SK-N-SH treated with all-trans-retinoic acid at 6 μM for 48 hours (cell line): ENCODE data around the gene BAG1.

Experiments used
- ATAC-seq: fragments of 200-7000 bp; cut with Tn5 transposase; 3 replicates; pipeline ENCODE4 v1.9.1; 2020; ENCODE audit warnings: mild to moderate bottlenecking, moderate library complexity
- ARNTL ChIP-seq: fragments of 450-650 bp; formaldehyde crosslinking; IDR thresholded peaks from 2 replicates; pipeline ENCODE4 v1.5.0; 2020; ENCODE audit warnings: low read depth, mild to moderate bottlenecking, moderate library complexity, borderline replicate concordance
- BACH2 ChIP-seq: fragments of 250-450 bp; sonication (Bioruptor Pico); IDR thresholded peaks from 2 replicates; pipeline ENCODE4 v1.9.0; 2021; ENCODE audit warnings: mild to moderate bottlenecking, borderline replicate concordance
- CSDC2 ChIP-seq: fragments of 250-450 bp; sonication (Bioruptor Pico); IDR thresholded peaks from 2 replicates; pipeline ENCODE4 v1.5.0; 2020; ENCODE audit warnings: mild to moderate bottlenecking, moderate library complexity
- ESRRG ChIP-seq: fragments of 250-450 bp; sonication (Bioruptor Pico); IDR thresholded peaks from 2 replicates; pipeline ENCODE4 v1.6.1; 2021; ENCODE audit warnings: mild to moderate bottlenecking
- GLIS3 ChIP-seq: fragments of 250-450 bp; sonication (Bioruptor Pico); IDR thresholded peaks from 2 replicates; pipeline ENCODE4 v1.5.0; 2020; ENCODE audit warnings: mild to moderate bottlenecking, moderate library complexity
- ISL1 ChIP-seq: fragments of 250-450 bp; sonication (Bioruptor Pico); IDR thresholded peaks from 2 replicates; pipeline ENCODE4 v2.1.2; 2022; ENCODE audit warnings: mild to moderate bottlenecking, moderate library complexity
- OSR1 ChIP-seq: fragments of 250-450 bp; sonication (Bioruptor Pico); IDR thresholded peaks from 2 replicates; pipeline ENCODE4 v1.8.0; 2022; ENCODE audit warnings: moderate library complexity, mild to moderate bottlenecking, inconsistent platforms
- PATZ1 ChIP-seq: fragments of 250-450 bp; sonication (Bioruptor Pico); IDR thresholded peaks from 2 replicates; pipeline ENCODE4 v1.8.0; 2020; ENCODE audit warnings: mild to moderate bottlenecking, moderate library complexity, borderline replicate concordance
- PPARA ChIP-seq: fragments of 250-450 bp; sonication (Bioruptor Pico); IDR thresholded peaks from 2 replicates; pipeline ENCODE4 v1.5.0; 2020; ENCODE audit warnings: mild to moderate bottlenecking, borderline replicate concordance
- RARB ChIP-seq: fragments of 250-450 bp; sonication (Bioruptor Pico); IDR thresholded peaks from 2 replicates; pipeline ENCODE4 v1.8.0; 2021; ENCODE audit warnings: mild to moderate bottlenecking, moderate library complexity
- SNAI2 ChIP-seq: fragments of 250-450 bp; sonication (Bioruptor Pico); IDR thresholded peaks from 2 replicates; pipeline ENCODE4 v1.5.0; 2020; ENCODE audit warnings: mild to moderate bottlenecking, moderate library complexity
- TCF4 ChIP-seq: fragments of 250-450 bp; sonication (Bioruptor Pico); IDR thresholded peaks from 2 replicates; pipeline ENCODE4 v1.8.0; 2021; ENCODE audit warnings: mild to moderate bottlenecking, moderate library complexity, borderline replicate concordance
- TOX ChIP-seq: fragments of 250-450 bp; sonication (Bioruptor Pico); IDR thresholded peaks from 2 replicates; pipeline ENCODE4 v1.8.0; 2021; ENCODE audit warnings: mild to moderate bottlenecking, moderate library complexity, borderline replicate concordance
- ZC3H10 ChIP-seq: fragments of 250-450 bp; sonication (Bioruptor Pico); IDR thresholded peaks from 2 replicates; pipeline ENCODE4 v1.5.1; 2021; ENCODE audit warnings: mild to moderate bottlenecking, moderate library complexity
- ZFP3 ChIP-seq: fragments of 250-450 bp; sonication (Bioruptor Pico); IDR thresholded peaks from 2 replicates; pipeline ENCODE4 v1.5.0; 2020; ENCODE audit warnings: mild to moderate bottlenecking, moderate library complexity
- ZFP30 ChIP-seq: fragments of 450-650 bp; formaldehyde crosslinking; IDR thresholded peaks from 2 replicates; pipeline ENCODE4 v1.5.0; 2022; ENCODE audit warnings: mild to moderate bottlenecking, moderate library complexity
- ZNF565 ChIP-seq: fragments of 450-650 bp; formaldehyde crosslinking; conservative IDR thresholded peaks from 2 replicates; pipeline ENCODE4 v1.5.0; 2020; ENCODE audit warnings: low read depth, mild to moderate bottlenecking, moderate library complexity
- ZNF70 ChIP-seq: fragments of 450-650 bp; formaldehyde crosslinking; IDR thresholded peaks from 2 replicates; pipeline ENCODE4 v1.5.0; 2020; ENCODE audit warnings: mild to moderate bottlenecking, moderate library complexity
- ZNF8 ChIP-seq: fragments of 450-650 bp; formaldehyde crosslinking; IDR thresholded peaks from 2 replicates; pipeline ENCODE4 v1.5.0; 2020; ENCODE audit warnings: mild to moderate bottlenecking, moderate library complexity
- TF ChIP-seq, protein P1 (sequence below): fragments of 250-450 bp; sonication (Bioruptor Pico); IDR thresholded peaks from 2 replicates; pipeline ENCODE4 v1.5.1; 2021; ENCODE audit warnings: mild to moderate bottlenecking, moderate library complexity
- TF ChIP-seq, protein P2 (sequence below): fragments of 250-450 bp; sonication (Bioruptor Pico); IDR thresholded peaks from 2 replicates; pipeline ENCODE4 v1.5.0; 2020; ENCODE audit warnings: mild to moderate bottlenecking, moderate library complexity
- TF ChIP-seq, protein P3 (sequence below): fragments of 250-450 bp; sonication (Bioruptor Pico); IDR thresholded peaks from 2 replicates; pipeline ENCODE4 v1.8.0; 2021; ENCODE audit warnings: low read depth, mild to moderate bottlenecking, moderate library complexity, borderline replicate concordance

Gene BAG1

GRCh38 chr9:33272061-33272460 lies 7.6 kb upstream of the BAG1 start:
- no peak for TF ChIP-seq ARNTL (CRISPR knock-in tag)
- TF ChIP-seq, protein P1, sequence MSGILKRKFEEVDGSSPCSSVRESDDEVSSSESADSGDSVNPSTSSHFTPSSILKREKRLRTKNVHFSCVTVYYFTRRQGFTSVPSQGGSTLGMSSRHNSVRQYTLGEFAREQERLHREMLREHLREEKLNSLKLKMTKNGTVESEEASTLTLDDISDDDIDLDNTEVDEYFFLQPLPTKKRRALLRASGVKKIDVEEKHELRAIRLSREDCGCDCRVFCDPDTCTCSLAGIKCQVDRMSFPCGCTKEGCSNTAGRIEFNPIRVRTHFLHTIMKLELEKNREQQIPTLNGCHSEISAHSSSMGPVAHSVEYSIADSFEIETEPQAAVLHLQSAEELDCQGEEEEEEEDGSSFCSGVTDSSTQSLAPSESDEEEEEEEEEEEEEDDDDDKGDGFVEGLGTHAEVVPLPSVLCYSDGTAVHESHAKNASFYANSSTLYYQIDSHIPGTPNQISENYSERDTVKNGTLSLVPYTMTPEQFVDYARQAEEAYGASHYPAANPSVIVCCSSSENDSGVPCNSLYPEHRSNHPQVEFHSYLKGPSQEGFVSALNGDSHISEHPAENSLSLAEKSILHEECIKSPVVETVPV (CRISPR knock-in tag), result no peak
- TF ChIP-seq ESRRG (CRISPR knock-in tag), result no peak
- TF ChIP-seq ZNF70 (CRISPR knock-in tag), result no peak
- TF ChIP-seq, protein P2, sequence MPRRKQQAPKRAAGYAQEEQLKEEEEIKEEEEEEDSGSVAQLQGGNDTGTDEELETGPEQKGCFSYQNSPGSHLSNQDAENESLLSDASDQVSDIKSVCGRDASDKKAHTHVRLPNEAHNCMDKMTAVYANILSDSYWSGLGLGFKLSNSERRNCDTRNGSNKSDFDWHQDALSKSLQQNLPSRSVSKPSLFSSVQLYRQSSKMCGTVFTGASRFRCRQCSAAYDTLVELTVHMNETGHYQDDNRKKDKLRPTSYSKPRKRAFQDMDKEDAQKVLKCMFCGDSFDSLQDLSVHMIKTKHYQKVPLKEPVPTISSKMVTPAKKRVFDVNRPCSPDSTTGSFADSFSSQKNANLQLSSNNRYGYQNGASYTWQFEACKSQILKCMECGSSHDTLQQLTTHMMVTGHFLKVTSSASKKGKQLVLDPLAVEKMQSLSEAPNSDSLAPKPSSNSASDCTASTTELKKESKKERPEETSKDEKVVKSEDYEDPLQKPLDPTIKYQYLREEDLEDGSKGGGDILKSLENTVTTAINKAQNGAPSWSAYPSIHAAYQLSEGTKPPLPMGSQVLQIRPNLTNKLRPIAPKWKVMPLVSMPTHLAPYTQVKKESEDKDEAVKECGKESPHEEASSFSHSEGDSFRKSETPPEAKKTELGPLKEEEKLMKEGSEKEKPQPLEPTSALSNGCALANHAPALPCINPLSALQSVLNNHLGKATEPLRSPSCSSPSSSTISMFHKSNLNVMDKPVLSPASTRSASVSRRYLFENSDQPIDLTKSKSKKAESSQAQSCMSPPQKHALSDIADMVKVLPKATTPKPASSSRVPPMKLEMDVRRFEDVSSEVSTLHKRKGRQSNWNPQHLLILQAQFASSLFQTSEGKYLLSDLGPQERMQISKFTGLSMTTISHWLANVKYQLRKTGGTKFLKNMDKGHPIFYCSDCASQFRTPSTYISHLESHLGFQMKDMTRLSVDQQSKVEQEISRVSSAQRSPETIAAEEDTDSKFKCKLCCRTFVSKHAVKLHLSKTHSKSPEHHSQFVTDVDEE (CRISPR knock-in tag), result no peak
- no peak for TF ChIP-seq RARB (CRISPR knock-in tag)
- TF ChIP-seq GLIS3 (CRISPR knock-in tag), result no peak
- TF ChIP-seq SNAI2, result no peak
- no peak for TF ChIP-seq CSDC2 (CRISPR knock-in tag)
- no peak for TF ChIP-seq ZFP30 (CRISPR knock-in tag)
- TF ChIP-seq ZNF8 (CRISPR knock-in tag), result no peak
- no peak for TF ChIP-seq PPARA (CRISPR knock-in tag)
- no peak for ATAC-seq

DNA sequence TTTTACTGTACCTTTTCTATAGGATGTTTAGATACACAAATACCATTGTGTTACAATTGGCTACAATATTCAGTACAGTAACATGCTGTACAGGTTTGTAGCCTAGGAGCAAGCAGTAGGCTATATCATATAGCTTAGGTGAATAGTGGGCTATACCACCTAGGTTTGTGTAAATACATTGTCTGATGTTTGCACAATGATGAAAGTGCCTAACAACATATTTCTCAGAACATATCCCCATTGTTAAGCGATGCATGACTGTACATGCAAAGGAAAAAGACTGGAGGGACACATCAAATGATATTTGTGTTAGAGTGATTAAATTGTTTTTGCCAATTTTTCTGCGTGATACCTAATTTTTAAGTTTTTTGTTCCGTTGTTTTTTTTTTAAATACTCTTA lies 5.6 kb upstream of the BAG1 start:
- TF ChIP-seq TCF4 (CRISPR knock-in tag) (no peak), GLIS3 (CRISPR knock-in tag) (no peak), ZNF8 (CRISPR knock-in tag) (no peak), TOX (no peak), PPARA (CRISPR knock-in tag) (no peak), BACH2 (CRISPR knock-in tag) (no peak), ZFP3 (no peak), ZNF565 (CRISPR knock-in tag) (no peak), ARNTL (CRISPR knock-in tag) (no peak), ZFP30 (CRISPR knock-in tag) (no peak), ZNF70 (CRISPR knock-in tag) (no peak), ISL1 (CRISPR knock-in tag) (no peak)
- TF ChIP-seq, protein P1 (CRISPR knock-in tag), result no peak
- TF ChIP-seq, protein P3, sequence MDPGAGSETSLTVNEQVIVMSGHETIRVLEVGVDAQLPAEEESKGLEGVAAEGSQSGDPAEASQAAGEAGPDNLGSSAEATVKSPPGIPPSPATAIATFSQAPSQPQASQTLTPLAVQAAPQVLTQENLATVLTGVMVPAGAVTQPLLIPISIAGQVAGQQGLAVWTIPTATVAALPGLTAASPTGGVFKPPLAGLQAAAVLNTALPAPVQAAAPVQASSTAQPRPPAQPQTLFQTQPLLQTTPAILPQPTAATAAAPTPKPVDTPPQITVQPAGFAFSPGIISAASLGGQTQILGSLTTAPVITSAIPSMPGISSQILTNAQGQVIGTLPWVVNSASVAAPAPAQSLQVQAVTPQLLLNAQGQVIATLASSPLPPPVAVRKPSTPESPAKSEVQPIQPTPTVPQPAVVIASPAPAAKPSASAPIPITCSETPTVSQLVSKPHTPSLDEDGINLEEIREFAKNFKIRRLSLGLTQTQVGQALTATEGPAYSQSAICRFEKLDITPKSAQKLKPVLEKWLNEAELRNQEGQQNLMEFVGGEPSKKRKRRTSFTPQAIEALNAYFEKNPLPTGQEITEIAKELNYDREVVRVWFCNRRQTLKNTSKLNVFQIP (CRISPR knock-in tag), result no peak
- TF ChIP-seq, all 23 proteins: peak for 0
- ATAC-seq, result no peak

- no peak for ATAC-seq
- TF ChIP-seq PATZ1 (CRISPR knock-in tag) (no peak), ESRRG (CRISPR knock-in tag) (no peak), OSR1 (CRISPR knock-in tag) (no peak), PPARA (CRISPR knock-in tag) (no peak), TOX (no peak), ZNF565 (CRISPR knock-in tag) (no peak), ZNF70 (CRISPR knock-in tag) (no peak), ZC3H10 (no peak), ZFP3 (no peak), SNAI2 (no peak), BACH2 (CRISPR knock-in tag) (no peak), TCF4 (CRISPR knock-in tag) (no peak)
- TF ChIP-seq, protein P1 (CRISPR knock-in tag), result no peak
- TF ChIP-seq, protein P2 (CRISPR knock-in tag), result no peak
Measured at GRCh38 chr9:33267151-33267767, 2.8 kb upstream of the BAG1 start.
